Naive B cell (primary cell): ENCODE data around the gene GIPC2. TPM values are rescaled to one million over a fixed set of nuclear protein-coding genes. Genes with fewer than 3 reads are reported as not detected.
A peak's percentile ranks its signal among the peaks of the same experiment; 100 is the strongest.
"Not testable (repeated sequence)": the region's sequence is repeated elsewhere in the genome, so short reads cannot be mapped to it uniquely, and the experiment has no call there.

Experiments used
- ATAC-seq, 2 donors: fragments of 150-1000 bp; cut with Tn5 transposase; 2 replicates each; pipeline ENCODE4 v1.10.0; 2021; ENCODE audit warnings: low read depth in 2 of 2, mild to moderate bottlenecking in 2 of 2, moderate library complexity in 2 of 2
- DNase-seq: peaks from one replicate; pipeline ENCODE4 v3.0.0; 2022
- H3K27ac Mint-ChIP-seq, 6 donors: one replicate each; pipeline ENCODE4 v1.8.0; 2020 to 2022; ENCODE audit warnings: mild to moderate bottlenecking in 6 of 6, mixed read lengths in 6 of 6, moderate library complexity in 5 of 6, inconsistent platforms in 2 of 6
- H3K27me3 Mint-ChIP-seq, 3 donors: one replicate each; pipeline ENCODE4 v1.8.0; 2021 to 2022; ENCODE audit warnings: mixed read lengths in 3 of 3, mild to moderate bottlenecking in 1 of 3
- H3K36me3 Mint-ChIP-seq, 2 donors: one replicate each; pipeline ENCODE4 v1.8.0; 2020 to 2022; ENCODE audit warnings: mixed read lengths in 2 of 2, inconsistent platforms in 1 of 2, mild to moderate bottlenecking in 1 of 2
- H3K4me1 Mint-ChIP-seq, 3 donors: one replicate each; pipeline ENCODE4 v1.8.0; 2020 to 2022; ENCODE audit warnings: mixed read lengths in 3 of 3, inconsistent platforms in 1 of 3, mild to moderate bottlenecking in 1 of 3, moderate library complexity in 1 of 3
- H3K4me3 Mint-ChIP-seq, 8 donors: one replicate each; pipeline ENCODE4 v1.8.0; 2020 to 2022; ENCODE audit warnings: mild to moderate bottlenecking in 8 of 8, mixed read lengths in 8 of 8, moderate library complexity in 8 of 8, inconsistent platforms in 2 of 8
- H3K9me3 Mint-ChIP-seq, 7 donors: one replicate each; pipeline ENCODE4 v1.8.0; 2020 to 2022; ENCODE audit warnings: mixed read lengths in 7 of 7, mild to moderate bottlenecking in 5 of 7, inconsistent platforms in 2 of 7, moderate library complexity in 1 of 7
- polyA plus RNA-seq, 6 donors: library from polyadenylated mRNA; unstranded; fragments of 300-500 nt; fragmentation: Illumina TruSeq; gene quantifications; one replicate each; pipeline ENCODE4 v1.2.3, GENCODE V29; 2021; ENCODE audit warnings: low read depth in 6 of 6

The GIPC2 gene
- polyA plus RNA-seq, 6 donors from 2014 or later, result not detected

- DNase-seq (no peak), ATAC-seq (no peak)
- no peaks in the 10 kb centered on the region for H3K36me3 Mint-ChIP-seq
- no peaks in the 10 kb centered on the region for H3K9me3 Mint-ChIP-seq
- no peak overlapping the region for H3K4me3 Mint-ChIP-seq
- no peak overlapping the region for H3K27ac Mint-ChIP-seq
- peaks cover 6 to 17% (median 7%) of the 10 kb centered on the region in 3 donors for H3K27me3 Mint-ChIP-seq
- no peaks in the 10 kb centered on the region for H3K4me1 Mint-ChIP-seq
These were observed 15.2 kb downstream of the GIPC2 start for GRCh38 chr1:78060857-78061563.

- Mint-ChIP-seq H3K9me3 (no peaks in the 10 kb centered on the region), H3K27ac (no peak overlapping the region), H3K36me3 (no peaks in the 10 kb centered on the region), H3K27me3 (peaks cover 6 to 25% (median 11%) of the 10 kb centered on the region in 3 donors), H3K4me3 (no peak overlapping the region), H3K4me1 (no peaks in the 10 kb centered on the region)
- no peak for DNase-seq
- no peak for ATAC-seq
These were observed 16.2 kb downstream of the GIPC2 start for GRCh38 chr1:78061825-78062523.

GRCh38 chr1:78064886-78065285 lies 19.1 kb downstream of the GIPC2 start:
- Mint-ChIP-seq H3K4me3 (peak overlapping the region in 1 of 8 donors; percentile 29), H3K27me3 (peaks cover 11 to 22% (median 11%) of the 10 kb centered on the region in 3 donors)
- ATAC-seq, H3K9me3 Mint-ChIP-seq, H3K27ac Mint-ChIP-seq, H3K4me1 Mint-ChIP-seq, DNase-seq, H3K36me3 Mint-ChIP-seq: not testable (repeated sequence)

GRCh38 chr1:78068681-78069283 lies 23.0 kb downstream of the GIPC2 start:
- no peaks in the 10 kb centered on the region for H3K9me3 Mint-ChIP-seq
- peak overlapping the region in 1 of 6 donors; percentile 15 for H3K27ac Mint-ChIP-seq
- no peaks in the 10 kb centered on the region for H3K36me3 Mint-ChIP-seq
- peak overlapping the region in 1 of 8 donors; percentile 1 for H3K4me3 Mint-ChIP-seq
- H3K27me3 Mint-ChIP-seq, result peaks cover 11 to 31% (median 18%) of the 10 kb centered on the region in 3 donors
- ATAC-seq (no peak), DNase-seq (no peak)
- H3K4me1 Mint-ChIP-seq, result no peaks in the 10 kb centered on the region

GRCh38 chr1:78069784-78070183 lies 24.0 kb downstream of the GIPC2 start:
- Mint-ChIP-seq H3K27me3 (peaks cover 5 to 31% (median 18%) of the 10 kb centered on the region in 3 donors), H3K4me1 (no peaks in the 10 kb centered on the region), H3K9me3 (no peaks in the 10 kb centered on the region), H3K36me3 (no peaks in the 10 kb centered on the region), H3K27ac (no peak overlapping the region), H3K4me3 (no peak overlapping the region)
- DNase-seq, result no peak
- no peak for ATAC-seq

- H3K9me3 Mint-ChIP-seq, result no peaks in the 10 kb centered on the region
- H3K27me3 Mint-ChIP-seq, result peaks cover 5 to 28% (median 18%) of the 10 kb centered on the region in 3 donors
- H3K4me1 Mint-ChIP-seq, result no peaks in the 10 kb centered on the region
- DNase-seq (no peak), ATAC-seq (no peak)
- H3K36me3 Mint-ChIP-seq, result no peaks in the 10 kb centered on the region
- H3K4me3 Mint-ChIP-seq, result no peak overlapping the region
- H3K27ac Mint-ChIP-seq, result no peak overlapping the region
These were observed 24.4 kb downstream of the GIPC2 start for GRCh38 chr1:78070210-78070609.

- H3K4me3 Mint-ChIP-seq, result no peak overlapping the region
These were observed 25.0 kb downstream of the GIPC2 start for GRCh38 chr1:78070758-78071157.

GRCh38 chr1:78071696-78072095 lies 25.9 kb downstream of the GIPC2 start:
- H3K36me3 Mint-ChIP-seq, result no peaks in the 10 kb centered on the region
- no peak overlapping the region for H3K4me3 Mint-ChIP-seq
- H3K9me3 Mint-ChIP-seq, result no peaks in the 10 kb centered on the region
- DNase-seq (no peak), ATAC-seq (no peak)
- no peaks in the 10 kb centered on the region for H3K4me1 Mint-ChIP-seq
- peak overlapping the region in 1 of 6 donors; percentile 7 for H3K27ac Mint-ChIP-seq
- peaks cover under 1 to 19% (median 18%) of the 10 kb centered on the region in 3 donors for H3K27me3 Mint-ChIP-seq

More at GRCh38 chr1:78070758-78071157, 25.0 kb downstream of the GIPC2 start:
- Mint-ChIP-seq H3K9me3 (no peaks in the 10 kb centered on the region), H3K27ac (no peak overlapping the region), H3K36me3 (no peaks in the 10 kb centered on the region), H3K4me1 (no peaks in the 10 kb centered on the region), H3K27me3 (peaks cover 5 to 26% (median 18%) of the 10 kb centered on the region in 3 donors)
- ATAC-seq (no peak), DNase-seq (no peak)

- Mint-ChIP-seq H3K27ac (no peak overlapping the region), H3K36me3 (no peaks in the 10 kb centered on the region)
These were observed 26.4 kb downstream of the GIPC2 start for GRCh38 chr1:78072216-78072615.

GRCh38 chr1:78073441-78073840 lies 27.7 kb downstream of the GIPC2 start:
- Mint-ChIP-seq H3K4me1 (no peaks in the 10 kb centered on the region), H3K27me3 (peaks cover 0 to 16% (median 14%) of the 10 kb centered on the region in 3 donors), H3K9me3 (peaks cover 0 to 1% (median 0%) of the 10 kb centered on the region in 7 donors), H3K36me3 (no peaks in the 10 kb centered on the region), H3K27ac (no peak overlapping the region), H3K4me3 (no peak overlapping the region)
- DNase-seq (no peak), ATAC-seq (no peak)

More at GRCh38 chr1:78072216-78072615, 26.4 kb downstream of the GIPC2 start:
- H3K9me3 Mint-ChIP-seq, result no peaks in the 10 kb centered on the region
- no peaks in the 10 kb centered on the region for H3K4me1 Mint-ChIP-seq
- ATAC-seq (no peak), DNase-seq (no peak)
- H3K4me3 Mint-ChIP-seq, result no peak overlapping the region
- peaks cover 0 to 18% (median 18%) of the 10 kb centered on the region in 3 donors for H3K27me3 Mint-ChIP-seq

GRCh38 chr1:78075621-78076020 lies 29.9 kb downstream of the GIPC2 start:
- Mint-ChIP-seq H3K4me3 (no peak overlapping the region), H3K36me3 (no peaks in the 10 kb centered on the region), H3K9me3 (peaks cover 0 to 2% (median 0%) of the 10 kb centered on the region in 7 donors), H3K27ac (no peak overlapping the region), H3K4me1 (peaks cover 0 to 6% (median 4%) of the 10 kb centered on the region in 3 donors), H3K27me3 (peaks cover 0 to 4% (median 0%) of the 10 kb centered on the region in 3 donors)
- no peak for DNase-seq
- ATAC-seq, result no peak

GRCh38 chr1:78078358-78078757 lies 32.6 kb downstream of the GIPC2 start:
- Mint-ChIP-seq H3K27me3 (no peaks in the 10 kb centered on the region), H3K36me3 (no peaks in the 10 kb centered on the region), H3K4me3 (no peak overlapping the region), H3K9me3 (peaks cover 0 to 2% (median 0%) of the 10 kb centered on the region in 7 donors), H3K4me1 (peaks cover 0 to 12% (median 8%) of the 10 kb centered on the region in 3 donors), H3K27ac (no peak overlapping the region)
- DNase-seq (no peak), ATAC-seq (no peak)

GRCh38 chr1:78079580-78079979 lies 33.8 kb downstream of the GIPC2 start:
- Mint-ChIP-seq H3K36me3 (peaks cover 0 to under 1% of the 10 kb centered on the region in 2 donors), H3K4me1 (peaks cover 0 to 12% (median 8%) of the 10 kb centered on the region in 3 donors), H3K4me3 (no peak overlapping the region), H3K27me3 (no peaks in the 10 kb centered on the region), H3K9me3 (peaks cover 0 to 2% (median 0%) of the 10 kb centered on the region in 7 donors), H3K27ac (no peak overlapping the region)
- ATAC-seq (no peak), DNase-seq (no peak)
